ENCODE data around the gene HBE1.

Gene HBE1

GRCh38 chr11:5237420-5237819, 32.3 kb downstream of the HBE1 start:
- DNase-seq, result no peak
- peaks cover 18% of the 10 kb centered on the region for H3K27me3 Mint-ChIP-seq (ENCODE audit: low read depth, poor library complexity)
- no peaks in the 10 kb centered on the region for H3K4me1 Mint-ChIP-seq
- TF ChIP-seq, protein P1, sequence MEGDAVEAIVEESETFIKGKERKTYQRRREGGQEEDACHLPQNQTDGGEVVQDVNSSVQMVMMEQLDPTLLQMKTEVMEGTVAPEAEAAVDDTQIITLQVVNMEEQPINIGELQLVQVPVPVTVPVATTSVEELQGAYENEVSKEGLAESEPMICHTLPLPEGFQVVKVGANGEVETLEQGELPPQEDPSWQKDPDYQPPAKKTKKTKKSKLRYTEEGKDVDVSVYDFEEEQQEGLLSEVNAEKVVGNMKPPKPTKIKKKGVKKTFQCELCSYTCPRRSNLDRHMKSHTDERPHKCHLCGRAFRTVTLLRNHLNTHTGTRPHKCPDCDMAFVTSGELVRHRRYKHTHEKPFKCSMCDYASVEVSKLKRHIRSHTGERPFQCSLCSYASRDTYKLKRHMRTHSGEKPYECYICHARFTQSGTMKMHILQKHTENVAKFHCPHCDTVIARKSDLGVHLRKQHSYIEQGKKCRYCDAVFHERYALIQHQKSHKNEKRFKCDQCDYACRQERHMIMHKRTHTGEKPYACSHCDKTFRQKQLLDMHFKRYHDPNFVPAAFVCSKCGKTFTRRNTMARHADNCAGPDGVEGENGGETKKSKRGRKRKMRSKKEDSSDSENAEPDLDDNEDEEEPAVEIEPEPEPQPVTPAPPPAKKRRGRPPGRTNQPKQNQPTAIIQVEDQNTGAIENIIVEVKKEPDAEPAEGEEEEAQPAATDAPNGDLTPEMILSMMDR (IDR thresholded peaks at IDR 0.05), result no peak
- no peak overlapping the region for H3K4me3 Mint-ChIP-seq
- no peak overlapping the region for H3K27ac Mint-ChIP-seq
- H3K9me3 Mint-ChIP-seq, result no peaks in the 10 kb centered on the region
- no peaks in the 10 kb centered on the region for H3K36me3 Mint-ChIP-seq (ENCODE audit: low read depth)

DNA sequence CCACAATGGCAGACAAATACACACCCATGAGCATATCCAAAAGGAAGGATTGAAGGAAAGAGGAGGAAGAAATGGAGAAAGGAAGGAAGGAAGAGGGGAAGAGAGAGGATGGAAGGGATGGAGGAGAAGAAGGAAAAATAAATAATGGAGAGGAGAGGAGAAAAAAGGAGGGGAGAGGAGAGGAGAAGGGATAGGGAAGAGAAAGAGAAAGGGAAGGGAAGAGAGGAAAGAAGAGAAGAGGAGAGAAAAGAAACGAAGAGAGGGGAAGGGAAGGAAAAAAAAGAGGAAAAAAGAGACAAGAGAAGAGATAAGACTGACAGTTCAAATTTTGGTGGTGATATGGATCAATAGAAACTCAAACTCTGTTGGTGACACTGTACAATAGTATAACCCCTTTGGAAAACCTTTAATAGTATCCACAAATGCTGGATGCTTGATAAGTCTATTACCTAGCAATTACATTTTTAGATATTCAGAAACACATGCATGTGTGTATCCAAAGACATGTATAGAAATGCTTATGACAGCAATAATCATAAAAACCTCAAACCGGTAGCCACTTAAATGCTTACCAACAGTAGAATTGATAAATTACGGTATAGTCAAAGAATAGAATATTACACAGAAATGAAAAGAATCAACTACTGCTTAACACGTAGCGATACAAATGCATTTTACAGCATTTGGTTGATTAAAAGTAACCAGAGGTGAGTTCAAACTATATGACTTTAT, 34.2 kb downstream of the HBE1 start:
- Mint-ChIP-seq H3K36me3 (ENCODE audit: low read depth) (no peaks in the 10 kb centered on the region), H3K4me3 (no peak overlapping the region), H3K27ac (no peak overlapping the region), H3K9me3 (no peaks in the 10 kb centered on the region), H3K4me1 (no peaks in the 10 kb centered on the region), H3K27me3 (ENCODE audit: low read depth, poor library complexity) (peaks cover 16% of the 10 kb centered on the region)
- TF ChIP-seq, protein P1 (IDR thresholded peaks at IDR 0.05), result no peak
- DNase-seq, result no peak

GRCh38 chr11:5234381-5234834, 35.3 kb downstream of the HBE1 start, which contains the start of gene HBD:
HBD (minus strand) TSS chr11:5234483; CDS start chr11:5234433, 50 bp downstream.
- H3K4me1 Mint-ChIP-seq, result no peaks in the 10 kb centered on the region
- H3K27me3 Mint-ChIP-seq (ENCODE audit: low read depth, poor library complexity), result peaks cover 15% of the 10 kb centered on the region
- H3K9me3 Mint-ChIP-seq, result no peaks in the 10 kb centered on the region
- TF ChIP-seq, protein P1 (IDR thresholded peaks at IDR 0.05), result no peak
- no peak within 1 kb of the TSS for H3K27ac Mint-ChIP-seq
- H3K36me3 Mint-ChIP-seq (ENCODE audit: low read depth), result no peaks in the 10 kb centered on the region
- no peak within 1 kb of the TSS for H3K4me3 Mint-ChIP-seq
- DNase-seq, result no peak

GRCh38 chr11:5233307-5233706, 36.4 kb downstream of the HBE1 start:
- H3K27me3 Mint-ChIP-seq (ENCODE audit: low read depth, poor library complexity), result peaks cover 8% of the 10 kb centered on the region
- TF ChIP-seq, protein P1 (IDR thresholded peaks at IDR 0.05), result no peak
- no peak for DNase-seq
- no peaks in the 10 kb centered on the region for H3K4me1 Mint-ChIP-seq
- no peak overlapping the region for H3K4me3 Mint-ChIP-seq
- H3K9me3 Mint-ChIP-seq, result no peaks in the 10 kb centered on the region
- no peak overlapping the region for H3K27ac Mint-ChIP-seq
- no peaks in the 10 kb centered on the region for H3K36me3 Mint-ChIP-seq (ENCODE audit: low read depth)

DNA sequence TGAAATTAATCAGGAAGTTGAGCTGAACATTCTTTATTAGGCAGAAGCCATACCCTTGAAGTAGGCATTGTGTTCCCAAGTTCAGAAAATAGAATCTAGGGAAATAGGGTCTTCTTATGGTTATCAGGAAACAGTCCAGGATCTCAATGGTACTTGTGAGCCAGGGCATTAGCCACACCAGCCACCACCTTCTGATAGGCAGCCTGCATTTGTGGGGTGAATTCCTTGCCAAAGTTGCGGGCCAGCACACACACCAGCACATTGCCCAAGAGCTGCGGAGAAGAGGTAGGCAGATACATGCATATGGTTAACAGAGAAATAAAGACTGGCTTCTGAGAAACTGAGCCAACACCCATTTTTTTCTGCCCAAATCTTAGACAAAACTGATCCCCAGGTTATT, 36.9 kb downstream of the HBE1 start:
- Mint-ChIP-seq H3K27me3 (ENCODE audit: low read depth, poor library complexity) (peaks cover 8% of the 10 kb centered on the region), H3K4me1 (no peaks in the 10 kb centered on the region), H3K36me3 (ENCODE audit: low read depth) (no peaks in the 10 kb centered on the region), H3K27ac (no peak overlapping the region), H3K4me3 (no peak overlapping the region), H3K9me3 (no peaks in the 10 kb centered on the region)
- TF ChIP-seq, protein P1 (IDR thresholded peaks at IDR 0.05), result no peak
- DNase-seq, result no peak

- H3K4me1 Mint-ChIP-seq, result no peaks in the 10 kb centered on the region
- H3K36me3 Mint-ChIP-seq (ENCODE audit: low read depth), result no peaks in the 10 kb centered on the region
- peaks cover 8% of the 10 kb centered on the region for H3K27me3 Mint-ChIP-seq (ENCODE audit: low read depth, poor library complexity)
- TF ChIP-seq, protein P1 (IDR thresholded peaks at IDR 0.05), result no peak
- no peaks in the 10 kb centered on the region for H3K9me3 Mint-ChIP-seq
- no peak overlapping the region for H3K4me3 Mint-ChIP-seq
- DNase-seq, result no peak
- no peak overlapping the region for H3K27ac Mint-ChIP-seq
These were observed 37.6 kb downstream of the HBE1 start for GRCh38 chr11:5232176-5232575.
